Dermis microvascular lymphatic vessel endothelial cell (primary cell): ENCODE results near the gene SERPING1. TPM values are rescaled to one million over a fixed set of nuclear protein-coding genes. Genes with fewer than 3 reads are reported as not detected.
A peak's percentile ranks its signal among the peaks of the same experiment; 100 is the strongest.

Experiments
- DNase-seq, 2 donors: peaks; one replicate each; pipeline versions ENCODE4 v3.0.0 to v3.0.0-alpha.2; 2010; ENCODE audit warnings: low read depth in 2 of 2
- total RNA-seq: library from RNA; depleted of rRNA; stranded (reverse); fragments of >200 nt; gene quantifications from 2 replicates; pipeline ENCODE4 v1.2.1, GENCODE V29; 2014

SERPING1 gene
- total RNA-seq, 1 donor from 2014 or later, result not detected

DNA sequence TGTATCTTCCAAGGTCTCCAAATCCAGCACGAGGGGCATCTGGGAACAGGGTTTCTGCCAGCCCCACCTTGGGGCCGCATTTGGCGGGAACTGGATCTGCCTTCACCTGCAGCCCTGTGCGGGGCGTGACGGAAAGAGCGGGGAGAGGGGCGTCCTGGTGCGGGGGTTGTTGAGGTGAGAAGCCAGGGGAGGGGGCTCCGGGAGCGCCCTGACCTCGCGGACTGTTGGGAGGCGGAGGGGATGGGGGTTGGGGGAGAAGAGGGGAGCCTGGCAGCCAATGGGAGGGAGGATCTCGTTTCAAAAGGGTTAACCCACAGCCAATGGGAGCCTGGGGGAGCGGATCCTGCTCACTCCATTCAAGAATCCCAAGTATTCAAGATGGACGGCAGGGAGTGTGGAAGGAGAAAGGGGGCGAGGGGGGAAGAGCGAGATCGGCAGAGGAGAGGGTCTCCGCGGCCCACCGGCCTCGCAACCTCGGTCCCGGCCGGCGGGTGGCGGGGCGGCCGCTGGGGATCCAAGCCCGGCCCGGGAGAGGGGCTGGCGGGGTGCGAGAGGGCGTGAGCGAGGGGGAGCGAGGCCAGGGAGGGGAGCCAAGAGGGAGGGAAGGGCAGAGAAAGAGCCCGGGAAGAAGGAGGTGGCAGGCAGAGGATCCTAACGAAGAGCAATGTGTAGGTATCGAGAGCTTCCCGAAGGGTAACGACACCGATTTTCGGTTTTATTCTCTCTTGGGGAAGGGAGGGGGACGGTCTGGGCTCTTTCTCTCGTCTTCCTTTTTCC is 40.7 kb downstream of the SERPING1 start:
- peak; percentile 41 to 78 for DNase-seq

DNA sequence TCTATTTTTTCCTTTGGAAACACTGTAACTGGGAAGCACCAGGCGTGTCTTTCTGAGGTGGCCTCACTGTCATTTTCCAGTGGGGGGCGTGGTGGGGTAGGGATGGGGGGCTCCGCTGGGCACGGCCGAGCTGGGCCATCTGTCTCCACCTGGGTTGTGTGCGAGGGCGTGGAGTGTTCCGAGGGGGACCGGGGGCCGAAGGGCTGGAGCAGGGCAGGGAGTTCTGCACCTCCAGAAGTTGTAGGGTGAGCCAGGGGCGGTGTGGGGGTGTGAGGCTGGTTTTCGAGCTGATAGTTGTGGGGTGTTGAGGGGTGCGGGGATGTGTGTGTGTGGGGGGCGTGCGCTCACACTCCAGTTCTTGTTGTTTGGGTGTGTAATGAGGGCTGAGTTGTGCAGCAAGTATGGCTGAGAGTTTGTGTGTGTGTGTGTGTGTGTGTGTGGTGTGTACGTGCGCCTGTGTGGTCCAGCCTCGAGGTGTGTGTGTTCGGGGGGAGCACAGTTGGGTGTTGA is 41.4 kb downstream of the SERPING1 start:
- no peak for DNase-seq

DNA sequence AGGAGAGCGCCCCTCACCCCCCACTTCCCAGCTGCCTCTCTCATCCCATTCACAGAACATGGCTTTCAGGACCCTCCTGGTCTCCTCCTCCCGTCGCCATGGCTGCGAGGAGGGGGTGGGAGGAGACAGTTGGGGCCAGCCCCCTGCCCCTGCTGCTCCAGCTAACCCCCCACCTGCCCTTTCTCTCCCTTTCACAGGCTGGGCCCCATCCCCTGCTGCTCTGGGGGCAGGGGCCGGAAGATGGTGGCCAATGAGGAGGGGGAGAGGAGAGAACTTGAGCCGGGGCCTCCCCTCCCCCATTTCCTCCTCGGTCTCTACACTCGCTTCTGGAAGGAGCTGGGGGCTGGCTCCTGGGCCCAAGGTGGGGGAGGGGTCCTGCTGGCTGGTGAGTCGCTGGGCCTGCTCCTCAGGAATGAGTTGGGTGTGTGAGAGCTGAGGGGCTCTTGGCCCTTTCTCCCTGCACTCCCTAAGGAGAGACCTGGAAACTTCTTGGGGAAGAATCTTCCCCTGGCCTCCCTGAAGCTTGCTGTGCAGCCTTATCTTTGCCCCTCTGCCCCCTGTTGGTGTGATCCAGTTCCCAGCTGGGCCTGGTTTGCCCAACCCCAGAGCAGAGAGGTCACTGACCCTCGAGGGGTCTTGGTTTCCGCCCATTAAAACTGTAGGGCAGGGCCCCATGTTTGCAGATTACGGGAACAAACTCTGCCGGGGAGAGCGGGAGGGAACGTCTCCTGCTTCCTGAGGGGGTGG is 42.0 kb downstream of the SERPING1 start:
- peak in 1 of 2 donors; percentile 19 for DNase-seq

DNA sequence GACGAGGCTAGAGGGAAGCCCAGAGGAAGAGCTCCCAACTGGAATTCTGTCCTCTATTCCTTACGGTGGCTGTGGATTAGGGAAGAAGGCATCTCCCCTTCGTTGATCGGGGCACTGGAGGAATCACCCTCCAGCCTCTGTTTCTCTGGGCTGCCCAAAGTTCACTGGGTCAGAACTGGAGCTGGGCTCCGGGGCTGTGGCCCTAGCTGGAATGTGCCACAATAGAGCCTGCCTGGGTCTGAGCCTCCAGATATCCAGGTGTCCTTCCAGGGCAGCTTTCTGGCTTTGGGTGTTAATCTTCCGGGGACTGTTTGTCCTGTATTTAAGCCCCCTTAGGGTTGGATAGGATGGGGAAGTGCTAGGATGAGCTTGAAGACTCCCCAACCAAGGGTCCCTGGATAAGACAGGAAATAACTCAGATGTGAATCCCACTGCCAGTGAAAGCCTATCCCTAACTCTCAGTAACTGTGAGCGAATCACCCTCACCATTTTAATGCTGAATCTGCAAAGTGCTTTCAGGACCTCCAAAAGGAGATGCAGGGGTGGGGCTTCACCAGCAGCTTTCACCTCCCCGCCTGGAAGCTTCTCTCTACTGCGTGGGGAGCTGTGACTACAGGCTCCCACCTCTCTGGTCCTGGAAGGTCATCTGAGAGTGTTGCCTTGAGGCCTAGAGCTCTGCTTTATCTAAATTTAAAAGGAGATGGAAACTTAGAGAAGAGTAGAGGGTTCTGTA is 42.7 kb downstream of the SERPING1 start:
- DNase-seq, result no peak

DNA sequence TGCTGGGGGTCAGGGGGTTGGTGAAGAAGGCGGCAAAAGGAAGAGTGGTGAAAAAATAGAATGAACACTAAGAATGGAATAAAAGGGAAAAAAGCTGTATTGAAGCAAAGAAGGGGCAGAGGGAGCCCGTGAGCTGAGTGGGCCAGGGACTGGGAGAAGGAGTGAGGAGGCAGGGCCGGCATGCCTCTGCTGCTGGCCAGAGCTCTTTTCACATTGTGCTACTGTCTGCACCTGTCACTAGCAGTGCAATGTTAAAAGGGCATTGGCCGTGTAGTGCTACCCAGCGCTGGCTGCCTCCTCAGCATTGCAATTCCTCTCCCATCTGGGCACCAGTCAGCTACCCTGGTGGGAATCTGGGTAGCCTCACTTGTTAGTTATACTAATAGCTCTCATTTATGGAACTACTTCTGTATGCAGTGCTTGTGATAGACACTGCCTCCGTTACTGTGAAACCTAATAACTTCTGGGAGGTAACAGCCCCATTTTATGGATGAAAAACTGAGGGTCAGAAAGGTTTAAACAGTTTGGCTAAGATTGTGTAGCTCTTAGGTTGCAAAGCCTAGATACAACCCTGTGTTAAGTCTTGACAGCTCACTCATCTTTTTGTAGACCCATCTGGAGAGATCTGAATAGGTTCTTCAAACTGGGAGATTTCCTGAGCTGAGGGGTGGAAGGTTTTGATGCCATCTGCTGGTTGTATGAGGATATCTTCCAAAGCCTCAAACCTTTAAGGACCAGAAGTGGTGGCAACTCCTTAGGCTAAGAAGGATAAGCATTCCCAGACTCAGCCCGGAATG is 43.7 kb downstream of the SERPING1 start:
- peak in 1 of 2 donors; percentile 52 for DNase-seq

DNA sequence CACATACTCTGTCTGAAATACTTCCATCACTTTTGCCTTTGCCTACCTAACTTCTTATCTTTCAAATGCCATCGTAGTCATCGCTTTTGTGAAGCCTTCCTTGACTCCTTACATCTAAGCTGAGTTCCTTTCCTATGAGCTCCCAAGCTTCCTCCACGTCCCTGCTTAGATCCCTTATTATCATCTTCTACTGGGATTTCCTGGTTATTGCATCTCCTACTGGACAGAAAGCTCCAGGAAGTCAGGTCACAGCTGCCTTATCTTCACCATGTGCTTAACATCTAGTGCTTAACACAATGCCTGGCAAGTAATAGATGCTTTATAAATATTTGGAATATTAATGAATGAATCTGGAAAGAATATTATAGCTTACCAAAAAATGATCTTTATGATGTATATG is 46.3 kb downstream of the SERPING1 start:
- no peak for DNase-seq

DNA sequence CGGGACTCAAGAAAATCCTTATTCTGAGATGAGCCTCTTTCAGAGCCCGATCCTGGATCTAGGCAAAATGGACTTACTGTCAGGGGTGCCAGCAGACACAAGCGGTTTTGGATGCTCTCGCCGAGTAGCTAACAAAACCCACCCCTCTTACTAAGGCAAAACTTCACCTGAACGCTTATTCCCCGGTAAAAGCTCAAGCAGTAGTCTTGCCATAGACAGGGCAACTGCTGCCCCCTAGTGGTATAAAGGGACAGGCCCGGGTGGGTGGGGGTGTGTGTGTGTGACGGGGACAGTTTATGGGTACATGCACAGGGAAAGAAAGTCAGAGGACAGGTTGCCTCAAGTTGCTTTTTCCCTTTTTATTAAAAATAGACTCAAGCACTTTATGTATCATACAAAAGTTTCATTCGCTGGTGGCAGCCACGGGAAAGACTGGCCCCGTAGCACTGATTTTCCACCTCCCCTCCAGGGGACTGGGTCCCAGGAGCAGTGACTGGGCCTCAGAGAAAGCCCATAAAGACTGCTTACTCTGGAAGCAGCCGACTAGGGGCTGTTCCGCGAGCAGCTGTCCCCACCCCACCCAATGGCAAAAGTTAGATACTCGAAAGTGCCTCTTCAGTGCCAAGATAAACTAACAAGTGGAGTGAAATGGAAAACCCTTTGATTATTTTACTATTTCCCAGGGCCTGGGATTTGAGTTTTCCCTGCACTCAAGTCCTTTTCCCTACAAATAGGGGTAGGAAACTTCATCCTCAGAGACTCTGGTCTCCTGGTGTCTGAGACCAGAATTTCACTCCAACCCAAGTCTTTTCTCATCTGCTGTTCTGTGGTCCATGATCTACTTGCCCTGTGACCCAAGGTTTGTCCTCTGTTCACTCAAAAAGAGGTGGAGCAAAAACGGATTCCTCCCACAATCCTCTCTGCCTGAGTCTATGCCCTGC is 47.5 kb downstream of the SERPING1 start:
- peak; percentile 45 to 73 for DNase-seq

DNA sequence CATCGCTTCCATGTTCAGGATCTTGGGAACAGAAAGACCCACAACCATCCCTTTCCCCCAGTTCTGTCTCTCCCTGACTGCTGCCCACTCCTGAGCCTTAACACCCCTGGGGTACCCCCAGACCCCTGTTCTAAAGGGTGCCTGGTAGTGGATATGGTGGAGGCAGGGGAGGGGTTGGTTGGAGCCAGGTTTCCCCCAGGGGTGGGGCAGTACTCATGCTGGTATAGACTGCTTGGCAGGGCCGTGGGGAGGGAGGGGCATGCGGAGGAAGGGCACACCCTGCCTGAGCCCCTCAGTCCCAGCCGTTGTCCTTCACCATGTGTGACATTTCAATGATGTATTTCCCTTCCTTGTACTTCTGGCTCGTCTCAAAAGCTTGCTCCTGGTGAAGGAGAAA is 48.2 kb downstream of the SERPING1 start:
- DNase-seq, result no peak

DNA sequence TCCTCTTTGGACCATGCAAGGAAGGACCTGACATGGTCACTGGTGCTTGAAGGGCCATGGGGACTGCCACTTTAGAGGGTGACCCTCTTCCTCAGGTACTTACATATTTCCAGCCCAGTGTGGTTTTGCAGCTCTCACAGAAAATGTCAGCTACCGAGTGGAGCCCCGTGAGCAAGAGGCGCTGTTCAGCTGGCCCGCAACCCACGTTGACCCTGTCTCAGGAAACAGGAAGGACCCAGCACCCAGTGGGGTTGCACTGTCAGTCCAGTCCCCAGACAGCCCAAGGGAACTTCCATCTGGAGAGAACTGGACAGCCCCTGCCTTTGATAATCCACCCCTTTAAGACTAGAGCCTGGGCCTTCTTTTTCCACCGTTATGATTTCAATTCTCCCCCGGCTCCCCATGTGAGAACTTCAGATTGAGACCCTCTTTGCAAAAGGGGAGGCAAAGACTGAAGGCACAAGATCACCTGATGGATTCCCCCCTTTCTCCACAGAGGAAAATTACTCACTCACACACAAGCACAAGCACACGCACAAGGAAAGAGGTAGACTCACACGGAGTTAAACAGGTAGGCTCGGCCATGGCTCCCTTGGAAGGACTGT is 48.8 kb downstream of the SERPING1 start:
- DNase-seq, result no peak

DNA sequence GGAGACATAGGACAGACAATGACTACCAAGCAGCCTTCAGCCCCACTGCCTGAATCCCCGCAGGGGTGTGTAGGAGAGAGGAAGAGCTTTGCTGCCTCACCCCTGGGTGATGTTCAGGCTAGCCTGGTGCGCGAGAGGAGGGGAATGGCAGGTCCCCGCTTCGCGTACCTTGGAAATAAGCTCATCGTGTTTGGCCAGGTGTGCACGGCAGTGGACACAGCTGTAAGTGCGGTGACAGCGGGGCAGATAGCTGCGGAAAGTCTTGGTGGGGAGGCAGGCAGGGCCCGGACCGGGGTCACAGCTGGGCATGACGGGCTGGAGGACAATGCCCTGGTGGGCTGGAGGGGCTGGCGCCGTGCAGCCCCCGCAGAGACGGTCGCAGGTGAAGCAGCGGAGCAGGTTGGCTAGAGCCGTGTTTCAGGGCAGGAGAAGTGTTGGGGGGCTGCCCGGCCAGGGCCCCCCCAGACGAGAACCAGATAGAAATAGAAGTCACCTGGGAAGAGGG is 49.4 kb downstream of the SERPING1 start:
- DNase-seq, result no peak

DNA sequence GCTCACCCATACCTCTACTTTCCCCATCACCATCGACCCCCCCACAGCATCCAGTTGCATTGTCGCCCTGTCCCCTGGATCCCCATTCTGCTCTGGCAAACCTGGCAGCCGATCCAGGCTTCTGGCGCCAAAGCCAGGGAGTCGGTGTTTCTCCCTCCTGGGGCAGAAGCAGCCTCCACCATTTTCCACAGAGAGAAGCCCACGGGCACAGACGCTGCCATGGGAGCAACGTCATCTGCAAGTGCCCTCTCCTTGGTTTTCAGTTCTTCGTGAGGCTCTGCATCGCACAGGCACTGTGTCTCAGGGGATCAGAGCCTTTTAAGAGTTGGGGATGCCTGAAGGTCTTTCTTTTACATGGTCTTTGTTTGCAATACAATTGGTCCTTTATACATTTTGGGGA is 49.9 kb downstream of the SERPING1 start:
- no peak for DNase-seq

DNA sequence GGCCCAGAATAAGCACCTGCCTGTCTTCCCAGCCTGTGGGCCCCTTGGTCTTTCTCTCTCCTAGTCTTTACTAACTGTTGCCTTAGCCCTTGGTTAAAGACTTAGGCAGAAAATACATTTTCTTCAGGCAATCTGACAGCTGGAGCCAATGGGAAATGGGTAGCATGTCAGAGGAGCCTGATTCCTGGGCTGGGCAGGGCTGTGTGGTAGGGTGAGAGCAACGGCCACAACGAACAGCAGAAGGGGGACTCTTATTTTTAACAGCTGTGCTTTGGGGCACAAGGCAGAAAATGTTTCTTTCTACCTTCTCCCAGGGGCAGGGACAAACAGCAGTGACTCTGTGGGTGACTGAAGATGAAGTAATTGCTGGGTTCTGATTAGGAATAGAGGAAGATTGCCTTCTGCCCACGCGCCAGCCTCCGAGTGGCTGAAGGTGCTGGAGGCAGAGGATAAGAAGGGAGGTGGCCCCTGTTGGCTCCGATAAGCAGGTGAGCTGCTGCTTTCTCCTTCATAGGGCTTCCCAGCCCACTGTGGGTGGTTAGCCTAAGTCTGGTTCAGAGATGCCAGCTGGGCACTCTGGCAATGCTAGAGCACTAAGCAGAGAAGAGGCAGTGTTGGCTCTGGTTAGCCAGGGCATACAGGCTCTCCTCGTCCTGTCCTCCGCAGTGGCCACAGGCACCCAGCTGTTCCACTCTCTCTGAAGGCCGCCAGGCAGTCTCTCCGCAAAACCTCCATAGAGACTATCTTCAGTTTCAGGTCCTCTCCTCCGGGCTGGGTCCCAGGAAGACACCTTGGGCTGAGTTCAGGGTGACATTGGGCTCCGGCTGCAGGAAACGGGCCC is 50.7 kb downstream of the SERPING1 start:
- DNase-seq, result no peak

DNA sequence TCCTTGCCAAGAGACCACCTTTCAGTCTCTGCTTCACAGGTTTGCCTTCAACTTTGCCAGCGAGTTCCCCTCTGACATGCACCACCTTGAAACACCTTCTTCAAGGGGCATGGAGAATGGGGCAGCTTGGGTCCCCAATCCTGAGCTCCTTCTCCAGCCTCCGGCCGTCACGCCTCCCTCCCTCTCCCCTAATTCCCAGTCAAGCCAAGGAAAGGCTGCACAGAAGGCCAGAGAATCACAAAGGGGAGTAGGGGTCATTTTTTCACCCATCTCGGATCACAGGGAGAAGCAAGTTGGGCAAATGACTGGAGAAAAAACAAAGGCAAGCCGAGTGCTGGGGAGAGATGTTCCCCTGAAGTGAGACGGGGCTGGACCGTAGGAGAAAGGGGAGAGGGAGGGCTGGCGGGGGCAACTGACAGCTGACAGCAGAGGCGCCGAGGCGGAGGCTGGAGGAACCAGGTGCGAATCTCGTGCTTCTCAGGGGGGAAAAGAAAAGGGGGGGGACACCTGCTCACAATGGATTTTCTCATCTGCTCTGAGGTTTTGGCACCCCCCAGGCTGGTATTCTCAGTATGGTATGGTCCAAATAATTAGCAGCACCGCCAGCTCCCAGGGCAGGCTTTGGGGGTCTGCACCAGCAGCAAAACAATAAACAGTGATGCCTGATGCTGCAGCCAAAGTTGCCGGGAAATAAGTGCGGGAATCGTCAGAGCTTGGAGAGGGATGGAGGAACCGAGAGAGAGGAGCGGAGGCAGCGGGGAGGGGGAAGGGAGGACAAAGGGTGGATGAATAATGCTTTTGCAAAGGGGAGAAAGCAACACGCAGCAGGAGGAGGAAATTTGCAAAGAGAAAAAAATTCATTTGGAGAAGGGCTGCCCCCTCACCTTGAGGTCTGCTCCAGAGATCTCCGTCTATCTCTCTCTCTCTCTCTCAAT is 51.6 kb downstream of the SERPING1 start:
- no peak for DNase-seq

DNA sequence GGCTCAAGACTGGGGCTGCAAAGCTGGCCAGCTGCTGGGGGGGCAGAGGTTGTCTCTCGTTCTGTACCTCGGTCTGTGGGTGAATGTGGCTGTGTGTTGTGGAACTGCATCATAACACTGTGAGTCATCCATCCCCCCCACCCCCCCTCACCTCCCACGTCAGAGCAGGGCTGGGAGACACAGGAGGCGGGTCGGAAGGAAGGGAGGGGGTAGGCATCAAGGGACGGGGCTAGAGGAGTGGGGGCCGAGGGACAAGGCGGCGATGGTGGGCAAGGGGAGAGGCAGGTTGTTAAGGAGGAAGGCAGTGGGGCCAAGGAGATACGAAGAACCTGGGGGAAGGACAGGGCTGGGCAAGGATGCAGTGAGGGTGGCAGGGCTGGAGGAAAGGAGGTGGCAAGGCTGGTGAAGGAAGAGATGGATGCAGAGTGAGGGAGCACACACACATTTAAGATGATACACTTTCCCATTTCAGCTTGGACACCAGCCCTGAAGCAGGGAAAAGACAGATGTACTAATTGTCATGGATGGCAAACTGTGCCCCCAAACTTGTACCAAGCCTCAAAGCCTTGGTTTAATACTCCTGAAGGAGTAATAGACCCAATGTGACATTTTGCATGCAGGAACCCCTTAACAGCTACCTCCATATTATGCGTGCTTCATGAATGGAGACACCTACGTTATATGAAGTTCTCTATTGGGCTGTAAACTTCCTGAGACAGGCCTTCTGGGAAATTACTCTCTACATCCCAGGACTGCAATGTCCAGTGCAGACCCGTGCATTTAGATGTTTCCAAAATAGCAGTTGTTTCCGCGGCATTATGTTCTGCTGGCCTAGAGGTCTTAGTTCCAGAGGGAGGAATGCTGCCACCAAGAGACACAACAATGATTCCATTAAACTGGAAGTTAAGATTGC is 52.6 kb downstream of the SERPING1 start, which contains the start of gene YPEL4:
YPEL4 (minus strand) TSS at position 87 of the 913 bp plus-strand sequence. CDS start 2,805 bp downstream, outside the sequence.
- peak; percentile 30 to 72 for DNase-seq

DNA sequence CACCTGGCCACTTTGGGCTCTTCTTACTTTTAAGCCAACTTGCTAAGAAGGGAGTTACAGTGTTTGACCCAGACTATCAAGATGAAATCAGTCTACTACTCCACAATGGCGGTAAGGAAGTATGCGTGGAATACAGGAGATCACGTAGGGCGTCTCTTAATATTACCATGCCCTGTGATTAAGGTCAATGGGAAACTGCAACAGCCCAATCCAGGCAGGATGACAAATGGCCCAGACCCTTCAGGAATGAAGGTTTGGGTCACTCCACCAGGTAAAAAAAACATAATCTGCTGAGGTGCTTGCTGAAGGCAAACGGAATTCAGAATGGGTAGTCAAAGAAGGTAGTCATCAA is 53.2 kb downstream of the SERPING1 start:
- no peak for DNase-seq

DNA sequence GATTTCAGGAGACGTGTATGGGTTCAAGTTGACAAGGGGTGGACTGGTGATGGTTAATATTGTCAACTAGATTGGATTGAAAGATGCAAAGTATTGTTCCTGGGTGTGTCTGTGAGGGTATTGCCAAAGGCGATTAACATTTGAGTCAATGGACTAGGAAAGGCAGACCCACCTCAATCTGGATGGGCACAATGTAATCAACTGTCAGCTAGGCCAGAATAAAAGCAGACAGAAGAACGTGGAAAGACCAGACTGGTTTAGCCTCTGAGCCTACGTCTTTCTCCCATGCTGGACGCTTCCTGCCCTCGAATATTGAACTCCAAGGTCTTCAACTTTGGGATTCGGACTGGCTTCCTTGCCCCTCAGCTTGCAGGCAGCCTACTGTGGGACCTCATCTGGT is 53.9 kb downstream of the SERPING1 start:
- no peak for DNase-seq
